GM19099 (cell line): ENCODE results near the gene APBB1IP.

Experiments
- POLR2A ChIP-seq: IDR thresholded peaks from 3 replicates; pipeline ENCODE4 v1.6.1; 2011; ENCODE audit warnings: low read depth; ENCODE audit not compliant: insufficient read length; ENCODE audit errors: extremely low read depth

The APBB1IP gene

DNA sequence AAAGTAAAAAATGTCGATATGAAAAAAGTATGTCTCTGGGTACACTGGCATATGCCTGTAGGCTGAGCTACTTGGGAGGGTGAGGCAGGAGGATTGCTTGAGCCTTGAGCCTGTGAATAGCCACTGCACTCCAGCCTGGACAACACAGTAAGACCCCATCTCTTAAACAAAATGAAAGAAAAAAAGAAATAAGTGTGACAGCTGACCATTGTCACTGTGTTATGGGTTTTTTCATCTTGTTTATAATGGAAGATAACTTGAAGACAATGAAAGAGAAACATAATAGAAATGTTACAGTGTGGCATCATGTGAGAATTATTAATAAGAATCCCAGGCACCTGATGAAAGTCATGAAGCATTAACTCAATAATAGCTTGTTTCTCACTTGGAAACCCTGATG is 75.0 kb downstream of the APBB1IP start:
- no peak for TF ChIP-seq POLR2A

- no peak for TF ChIP-seq POLR2A
These were observed 78.5 kb downstream of the APBB1IP start for GRCh38 chr10:26516540-26517101.

GRCh38 chr10:26517141-26517867 is 79.2 kb downstream of the APBB1IP start:
- no peak for TF ChIP-seq POLR2A

DNA sequence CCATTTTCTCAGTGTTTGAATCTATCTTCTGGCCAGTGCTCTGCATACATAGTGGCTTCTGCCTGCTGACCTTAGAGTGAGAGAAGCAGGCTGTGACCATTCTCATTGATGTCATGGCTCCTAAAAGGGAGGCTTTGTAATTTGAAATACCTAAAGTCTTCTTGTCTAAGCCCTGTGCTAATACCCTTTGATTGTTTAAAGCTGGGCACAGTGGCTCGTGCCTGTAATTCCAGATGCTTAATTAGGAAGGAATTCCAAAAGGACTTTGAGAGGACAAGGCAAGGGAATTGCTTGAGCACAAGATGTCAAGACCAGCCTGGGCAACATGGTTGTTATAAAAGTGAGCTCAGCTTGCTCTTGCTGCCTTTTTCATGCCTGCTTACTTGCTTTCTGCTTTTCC is 81.7 kb downstream of the APBB1IP start:
- no peak for TF ChIP-seq POLR2A

DNA sequence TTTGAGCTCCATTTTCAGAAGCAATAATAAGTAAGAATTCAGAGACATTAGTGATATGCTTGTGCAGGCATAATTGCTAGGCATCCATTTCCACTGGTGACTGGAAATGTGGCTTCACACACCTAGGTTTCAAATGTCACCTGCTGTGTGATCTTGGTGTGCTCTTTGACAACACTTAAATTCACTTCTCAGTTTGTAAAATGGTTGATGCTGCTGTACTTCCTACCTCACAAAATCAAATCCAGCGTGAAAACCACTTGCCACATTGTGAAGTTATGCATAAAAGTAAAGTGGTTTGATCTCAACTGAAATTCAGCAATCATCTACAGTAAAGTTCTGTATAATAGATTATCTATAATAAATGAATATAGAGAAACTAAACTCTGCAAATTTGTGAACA is 82.4 kb downstream of the APBB1IP start:
- TF ChIP-seq POLR2A = no peak

DNA sequence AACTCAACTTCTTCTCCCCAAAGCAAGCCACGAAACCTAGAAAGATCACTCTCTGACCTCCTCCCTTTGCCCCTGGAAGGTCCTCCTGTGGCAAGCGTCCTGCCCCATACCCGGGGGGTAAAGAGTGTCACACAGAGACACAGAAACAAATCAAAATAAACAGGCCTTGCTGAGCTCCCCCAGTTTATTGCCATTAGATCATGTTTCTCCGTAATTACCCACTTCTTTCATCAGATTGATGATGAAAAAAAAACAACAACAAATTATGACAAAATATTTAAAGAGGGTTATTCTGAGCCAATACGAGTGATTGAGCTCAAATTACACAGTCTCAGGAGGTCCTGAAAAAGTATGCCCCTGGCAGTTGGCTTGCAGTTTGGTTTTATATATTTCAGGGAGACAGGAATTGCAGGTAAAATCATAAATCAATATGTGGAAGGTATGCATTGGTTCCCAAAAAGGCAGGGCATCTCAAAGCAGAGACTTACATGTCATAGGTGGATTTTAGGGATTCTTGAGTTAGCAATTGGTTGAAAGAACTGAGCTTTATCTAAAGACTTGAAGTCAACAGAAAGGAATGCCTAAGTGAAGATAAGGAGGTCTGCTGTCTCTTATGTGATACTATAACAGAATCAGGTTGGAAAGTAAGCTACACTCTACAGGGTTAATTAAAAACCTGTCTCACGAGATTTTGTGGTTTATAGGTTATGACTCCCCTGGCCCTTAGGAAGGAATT is 86.2 kb downstream of the APBB1IP start:
- TF ChIP-seq POLR2A = no peak

DNA sequence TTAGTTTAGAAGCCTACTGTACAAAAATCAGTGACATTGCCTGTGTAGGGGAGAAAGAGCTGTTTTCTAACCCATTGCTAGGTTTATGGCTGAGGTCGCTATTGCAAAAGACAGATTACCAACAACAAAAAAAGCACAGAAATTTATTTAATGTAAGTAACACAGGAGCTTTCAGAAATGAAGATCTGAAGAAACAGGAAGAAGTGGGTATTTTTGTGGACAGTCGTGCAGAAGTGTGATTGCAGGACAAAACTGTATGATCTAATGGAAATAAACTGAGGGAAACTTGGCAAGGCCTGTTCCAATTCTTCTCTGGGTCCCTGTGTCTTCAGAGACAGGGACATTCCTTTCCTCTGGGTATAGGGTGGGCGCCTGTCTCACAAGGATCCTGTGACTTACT is 87.4 kb downstream of the APBB1IP start:
- no peak for TF ChIP-seq POLR2A

DNA sequence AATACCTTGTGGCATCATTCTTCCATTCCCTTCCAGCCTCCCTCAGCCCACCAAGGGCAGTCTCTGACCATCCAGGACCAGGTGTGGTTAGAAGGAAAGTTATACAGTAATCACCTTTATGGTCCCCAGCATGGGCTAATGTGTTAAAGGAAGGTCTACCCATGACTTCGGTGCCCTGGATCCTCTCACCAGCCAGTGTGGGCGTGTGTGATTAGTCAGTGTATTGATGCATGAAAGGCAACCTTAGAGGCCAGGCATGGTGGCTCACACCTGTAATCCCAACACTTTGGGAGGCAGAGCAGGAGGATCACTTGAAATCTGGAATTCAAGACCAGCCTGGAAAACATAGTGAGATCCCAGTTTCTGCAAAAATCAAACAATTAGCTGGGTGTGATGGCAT is 88.9 kb downstream of the APBB1IP start:
- no peak for TF ChIP-seq POLR2A

GRCh38 chr10:26528048-26528447 is 89.9 kb downstream of the APBB1IP start:
- TF ChIP-seq POLR2A = no peak

- no peak for TF ChIP-seq POLR2A
These were observed 90.7 kb downstream of the APBB1IP start for GRCh38 chr10:26528715-26529393.

DNA sequence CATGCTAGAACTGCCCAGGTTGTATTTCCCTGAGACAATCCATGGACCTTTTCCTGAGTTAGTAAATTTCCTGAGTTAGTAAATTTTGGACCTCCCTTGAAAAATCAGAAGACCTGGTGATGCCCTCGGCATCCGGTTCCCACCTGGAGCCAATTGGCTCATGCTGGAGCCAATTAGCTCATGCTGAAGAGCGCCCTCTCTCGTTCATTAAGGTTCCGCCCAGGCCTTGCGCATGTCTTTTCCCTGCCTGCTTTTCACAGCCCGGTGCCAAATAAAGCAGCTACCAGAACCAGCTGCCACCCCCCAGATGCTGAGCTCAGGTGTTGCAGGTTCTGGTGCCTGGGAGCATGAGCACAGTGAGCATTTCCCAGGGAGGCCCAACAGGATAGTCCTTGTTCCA is 96.2 kb downstream of the APBB1IP start:
- no peak for TF ChIP-seq POLR2A

DNA sequence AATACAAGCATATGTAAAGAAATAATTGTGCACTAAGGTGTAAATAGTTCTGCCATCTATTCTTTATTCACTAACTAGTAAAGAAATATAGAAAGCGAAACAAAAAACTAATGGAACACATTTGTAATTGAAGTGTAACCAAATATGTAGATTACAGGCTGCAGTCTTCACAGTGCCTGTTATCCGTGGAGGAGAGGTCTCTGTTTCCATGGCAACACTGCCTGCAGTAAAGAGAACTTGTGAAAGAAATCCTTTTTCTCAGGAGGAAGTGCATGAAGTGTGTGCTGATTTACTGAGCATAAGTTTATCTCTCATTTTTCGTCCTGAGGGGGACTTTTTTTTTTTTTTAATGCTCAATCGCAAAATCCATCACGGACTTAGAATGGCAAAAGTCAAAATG is 102.5 kb downstream of the APBB1IP start:
- TF ChIP-seq POLR2A = no peak

DNA sequence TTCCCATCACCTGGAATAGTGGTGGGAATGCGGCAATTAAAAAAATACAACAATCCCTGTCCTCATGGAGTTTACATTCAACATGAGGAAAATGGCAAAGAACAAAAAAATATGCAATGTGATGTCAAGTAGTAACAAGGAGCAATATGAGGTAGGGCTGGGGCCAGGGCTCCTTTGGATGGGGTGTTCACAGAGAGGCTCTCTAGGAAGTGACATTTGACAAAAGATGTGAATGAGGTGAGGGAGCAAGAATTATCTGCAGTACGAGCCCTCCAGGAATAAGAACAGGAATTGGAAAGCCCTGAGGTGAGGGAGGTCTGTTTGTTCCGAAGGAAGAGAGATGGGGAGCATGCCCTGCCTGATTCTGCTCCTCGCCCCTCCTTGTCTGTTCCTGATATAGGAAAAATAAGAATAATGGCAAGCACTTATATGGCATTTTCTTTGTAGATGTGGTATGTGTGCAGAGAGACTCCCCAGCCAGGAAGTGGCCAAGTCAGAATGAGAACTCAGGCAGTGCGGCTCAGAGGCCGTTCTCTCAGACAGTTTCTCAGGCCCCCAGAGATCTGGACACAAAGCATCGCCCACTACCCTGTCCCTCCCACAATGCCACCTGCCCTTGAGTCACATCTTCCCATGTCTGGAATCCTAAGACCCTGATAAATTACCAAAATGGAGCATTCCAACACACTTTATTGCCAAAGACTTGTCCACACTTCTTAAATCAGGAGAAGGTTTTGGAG is 105.6 kb downstream of the APBB1IP start:
- TF ChIP-seq POLR2A = no peak

- TF ChIP-seq POLR2A = no peak
These were observed 106.8 kb downstream of the APBB1IP start for GRCh38 chr10:26544932-26545331.
